Measurements from ENCODE around the gene UBE4B. TPM values are rescaled to one million over a fixed set of nuclear protein-coding genes. Genes with fewer than 3 reads are reported as not detected.

The UBE4B gene
- total RNA-seq, 2 experiments from 2014 or later = 31.6 to 33.4 TPM

Small RNA genes lying within 50 kb of the gene (microRNA-seq; reads per million reads assigned to microRNA genes)
- not detected for gene MIR1273D

Other genes with a start within 250 kb of the UBE4B start
- gene CLSTN1, start 209.0 kb upstream of the UBE4B start, total RNA-seq = 100 to 1,000 TPM; 104 to 106 TPM
- 10 to 100 TPM; 15.8 to 17.0 TPM for gene CTNNBIP1, start 122.7 kb upstream of the UBE4B start, total RNA-seq
- 10 to 100 TPM; 27.7 to 28.6 TPM for gene LZIC, start 89.6 kb upstream of the UBE4B start, total RNA-seq
- gene NMNAT1, start 89.5 kb upstream of the UBE4B start, total RNA-seq = 1 to 10 TPM; 6.5 to 8.5 TPM
- under 1 TPM in 1 of 2 experiments, not detected in 1; 0.53 TPM for gene RBP7, start 35.7 kb upstream of the UBE4B start, total RNA-seq
- 10 to 100 TPM; 13.4 to 13.9 TPM for gene KIF1B, start 177.6 kb downstream of the UBE4B start, total RNA-seq